GM23338 (cell line): Measurements from ENCODE around the gene PRSS50. TPM values are rescaled to one million over a fixed set of nuclear protein-coding genes. Genes with fewer than 3 reads are reported as not detected.

Experiments
- ATAC-seq: fragments of 200-7000 bp; cut with Tn5 transposase; 3 replicates; pipeline ENCODE4 v1.9.1; 2020
- DNase-seq: peaks from one replicate; pipeline ENCODE4 v3.0.0-alpha.2; 2015; ENCODE audit warnings: low spot score
- H2AFZ ChIP-seq: fragments of 200-600 bp; sonication (generic); 2 replicates; pipeline ENCODE4 v1.8.0; 2016; ENCODE audit warnings: antibody characterized with exemption, mild to moderate bottlenecking, moderate library complexity
- H3F3A ChIP-seq: fragments of 200-600 bp; sonication (generic); replicated peaks from 2 replicates; pipeline ENCODE4 v1.8.0; 2017; ENCODE audit warnings: antibody characterized with exemption, mixed run types, low read depth
- H3K27ac ChIP-seq: fragments of 200-600 bp; sonication (generic); 2 replicates; pipeline ENCODE4 v1.6.1; 2016; ENCODE audit warnings: low read depth
- H3K27me3 ChIP-seq: fragments of 200-600 bp; sonication (generic); 2 replicates; pipeline ENCODE4 v1.8.0; 2016; ENCODE audit warnings: mild to moderate bottlenecking, mixed run types, moderate library complexity; ENCODE audit not compliant: insufficient read depth
- H3K36me3 ChIP-seq: fragments of 200-600 bp; sonication (generic); 2 replicates; pipeline ENCODE4 v1.8.0; 2016; ENCODE audit warnings: mild to moderate bottlenecking; ENCODE audit not compliant: insufficient read depth
- H3K4me1 ChIP-seq: fragments of 200-600 bp; sonication (generic); 2 replicates; pipeline ENCODE4 v1.8.0; 2016; ENCODE audit warnings: mild to moderate bottlenecking, moderate library complexity; ENCODE audit not compliant: insufficient read depth
- H3K4me2 ChIP-seq: fragments of 200-600 bp; sonication (generic); 2 replicates; pipeline ENCODE4 v1.7.1; 2017; ENCODE audit warnings: mixed run types
- H3K4me3 ChIP-seq: fragments of 200-600 bp; sonication (generic); 2 replicates; pipeline ENCODE4 v1.6.1; 2016; ENCODE audit warnings: mixed run types
- H3K79me2 ChIP-seq: fragments of 200-600 bp; sonication (generic); replicated peaks from 2 replicates; pipeline ENCODE4 v1.8.0; 2017; ENCODE audit warnings: mild to moderate bottlenecking; ENCODE audit not compliant: insufficient read depth
- H3K9me2 ChIP-seq: fragments of 200-600 bp; sonication (generic); 2 replicates; pipeline ENCODE4 v1.8.0; 2017; ENCODE audit not compliant: insufficient read depth
- H4K20me1 ChIP-seq: fragments of 200-600 bp; sonication (generic); replicated peaks from 2 replicates; pipeline ENCODE4 v1.8.0; 2017; ENCODE audit warnings: mild to moderate bottlenecking; ENCODE audit not compliant: insufficient read depth
- H3K27ac Mint-ChIP-seq: 2 replicates; pipeline ENCODE4 v1.8.0; 2020; ENCODE audit warnings: inconsistent platforms, mild to moderate bottlenecking, moderate library complexity, mixed read lengths
- H3K27me3 Mint-ChIP-seq: 3 replicates; pipeline ENCODE4 v1.8.0; 2022; ENCODE audit warnings: low read depth, mild to moderate bottlenecking, moderate library complexity, mixed read lengths, inconsistent platforms; ENCODE audit not compliant: insufficient read depth, poor library complexity
- H3K36me3 Mint-ChIP-seq: 3 replicates; pipeline ENCODE4 v1.8.0; 2021; ENCODE audit warnings: low read depth, mild to moderate bottlenecking, inconsistent platforms, moderate library complexity, mixed read lengths
- H3K4me1 Mint-ChIP-seq: 3 replicates; pipeline ENCODE4 v1.8.0; 2020; ENCODE audit warnings: mild to moderate bottlenecking, inconsistent platforms, mixed read lengths
- H3K4me3 Mint-ChIP-seq: 3 replicates; pipeline ENCODE4 v1.8.0; 2021; ENCODE audit warnings: moderate library complexity, mild to moderate bottlenecking, inconsistent platforms, mixed read lengths
- H3K9me3 Mint-ChIP-seq: 3 replicates; pipeline ENCODE4 v1.8.0; 2020; ENCODE audit warnings: moderate library complexity, mild to moderate bottlenecking, inconsistent platforms, mixed read lengths
- CREB1 ChIP-seq: fragments of 250-450 bp; sonication (Bioruptor Pico); IDR thresholded peaks from 2 replicates; pipeline ENCODE4 v1.5.0; 2020; ENCODE audit warnings: low read depth, mild to moderate bottlenecking, moderate library complexity
- CTCF ChIP-seq, 2 experiments: fragments of 200-600 bp in 1 of 2; sonication (generic) in 1 of 2; conservative IDR thresholded peaks; 2 replicates each; pipeline versions ENCODE4 v1.5.1 to v1.6.1; 2016 to 2017; ENCODE audit warnings: antibody characterized with exemption in 2 of 2, low read depth in 2 of 2, mild to moderate bottlenecking in 2 of 2, moderate library complexity in 1 of 2
- EZH2phosphoT487 ChIP-seq: fragments of 200-600 bp; sonication (generic); IDR thresholded peaks from one replicate; pipeline ENCODE4 v1.8.1; 2018; ENCODE audit warnings: antibody characterized with exemption; ENCODE audit not compliant: unreplicated experiment
- JUNB ChIP-seq: IDR thresholded peaks from one replicate; pipeline ENCODE4 v1.6.1; 2016; ENCODE audit warnings: antibody characterized with exemption; ENCODE audit not compliant: unreplicated experiment
- NANOG ChIP-seq: IDR thresholded peaks from 2 replicates; pipeline ENCODE4 v1.6.1; 2016; ENCODE audit warnings: antibody characterized with exemption, borderline replicate concordance
- POLR2AphosphoS5 ChIP-seq: IDR thresholded peaks from 2 replicates; pipeline ENCODE4 v1.6.1; 2016; ENCODE audit warnings: antibody characterized with exemption, low read depth
- ZNF114 ChIP-seq: fragments of 250-450 bp; sonication (Bioruptor Pico); IDR thresholded peaks from 2 replicates; pipeline ENCODE4 v1.5.0; 2020; ENCODE audit warnings: mild to moderate bottlenecking, moderate library complexity
- ZNF331 ChIP-seq: fragments of 250-450 bp; sonication (Bioruptor Pico); IDR thresholded peaks from 2 replicates; pipeline ENCODE4 v1.5.0; 2020; ENCODE audit warnings: low read depth, mild to moderate bottlenecking, moderate library complexity
- ZNF462 ChIP-seq: fragments of 250-450 bp; sonication (Bioruptor Pico); IDR thresholded peaks from 2 replicates; pipeline ENCODE4 v1.5.0; 2020; ENCODE audit warnings: mild to moderate bottlenecking, moderate library complexity
- polyA plus RNA-seq: library from polyadenylated mRNA; unstranded; fragments of >200 nt; fragmentation: Nextera tagmentation; extraction: Ambion mirVana; gene quantifications from 2 replicates; pipeline ENCODE4 v1.2.1, GENCODE V29; 2016
- total RNA-seq: library from RNA; depleted of rRNA; stranded (reverse); fragments of >200 nt; shearing (Covaris generic); gene quantifications from 2 replicates; pipeline ENCODE4 v1.2.3, GENCODE V29; 2014
- TF ChIP-seq, protein P1 (sequence below): IDR thresholded peaks from 2 replicates; pipeline ENCODE4 v1.6.1; 2016; ENCODE audit warnings: antibody characterized with exemption
- TF ChIP-seq, protein P2 (sequence below): IDR thresholded peaks from one replicate; pipeline ENCODE4 v1.6.1; 2018; ENCODE audit warnings: antibody characterized with exemption; ENCODE audit not compliant: unreplicated experiment

The PRSS50 gene
- total and polyA plus RNA-seq, 2 experiments from 2014 or later = 0.60 to 1.5 TPM

DNA sequence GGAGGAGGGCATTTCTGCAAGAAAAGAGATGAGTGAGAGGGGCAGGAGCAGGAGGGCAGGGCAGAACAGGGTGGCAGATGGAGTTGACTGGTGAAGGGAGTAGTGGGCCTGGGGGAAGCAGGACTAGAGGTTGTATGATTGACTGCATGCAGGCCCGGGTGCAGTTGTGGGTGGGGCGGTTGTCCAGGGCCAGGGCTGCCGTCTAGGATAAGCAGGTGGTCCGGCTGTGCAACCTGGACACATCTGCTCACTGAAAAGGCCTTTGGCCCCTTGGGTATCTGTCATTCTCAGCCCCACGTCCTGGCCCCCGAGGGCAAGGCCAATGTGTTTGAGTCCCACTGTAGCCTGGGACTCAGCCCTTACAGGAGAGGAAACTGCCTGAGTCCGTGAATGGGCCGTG is 49.6 kb downstream of the PRSS50 start:
- Mint-ChIP-seq H3K27me3 (peaks cover 14% of the 10 kb centered on the region), H3K27ac (no peak overlapping the region), H3K9me3 (no peaks in the 10 kb centered on the region), H3K4me1 (peaks cover 7% of the 10 kb centered on the region), H3K36me3 (no peaks in the 10 kb centered on the region), H3K4me3 (no peak overlapping the region)
- Histone ChIP-seq H3K4me3 (no peak overlapping the region), H3F3A (0 out of 2 replicates have a peak, but pooled peaks cover under 1% of the 10 kb centered on the region), H2AFZ (no peak overlapping the region), H3K4me2 (no peak overlapping the region), H3K36me3 (no peaks in the 10 kb centered on the region), H3K79me2 (no peaks in the 10 kb centered on the region), H3K4me1 (peaks cover 1% of the 10 kb centered on the region; the same call in 1 of the 2 replicates), H3K27ac (no peak overlapping the region), H3K27me3 (no peaks in the 10 kb centered on the region), H3K9me2 (no peaks in the 10 kb centered on the region), H4K20me1 (no peaks in the 10 kb centered on the region)
- DNase-seq (no peak), ATAC-seq (no peak)
- TF ChIP-seq NANOG (no peak), JUNB (no peak), CTCF (conservative IDR thresholded peaks at IDR 0.05; ENCODE audit: low read depth in 2 of 2) (no peak), CREB1 (no peak), ZNF114 (CRISPR knock-in tag) (no peak), POLR2AphosphoS5 (no peak), ZNF462 (no peak), ZNF331 (no peak), EZH2phosphoT487 (no peak)
- TF ChIP-seq, protein P1, sequence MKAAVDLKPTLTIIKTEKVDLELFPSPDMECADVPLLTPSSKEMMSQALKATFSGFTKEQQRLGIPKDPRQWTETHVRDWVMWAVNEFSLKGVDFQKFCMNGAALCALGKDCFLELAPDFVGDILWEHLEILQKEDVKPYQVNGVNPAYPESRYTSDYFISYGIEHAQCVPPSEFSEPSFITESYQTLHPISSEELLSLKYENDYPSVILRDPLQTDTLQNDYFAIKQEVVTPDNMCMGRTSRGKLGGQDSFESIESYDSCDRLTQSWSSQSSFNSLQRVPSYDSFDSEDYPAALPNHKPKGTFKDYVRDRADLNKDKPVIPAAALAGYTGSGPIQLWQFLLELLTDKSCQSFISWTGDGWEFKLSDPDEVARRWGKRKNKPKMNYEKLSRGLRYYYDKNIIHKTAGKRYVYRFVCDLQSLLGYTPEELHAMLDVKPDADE = no peak
- TF ChIP-seq, protein P2, sequence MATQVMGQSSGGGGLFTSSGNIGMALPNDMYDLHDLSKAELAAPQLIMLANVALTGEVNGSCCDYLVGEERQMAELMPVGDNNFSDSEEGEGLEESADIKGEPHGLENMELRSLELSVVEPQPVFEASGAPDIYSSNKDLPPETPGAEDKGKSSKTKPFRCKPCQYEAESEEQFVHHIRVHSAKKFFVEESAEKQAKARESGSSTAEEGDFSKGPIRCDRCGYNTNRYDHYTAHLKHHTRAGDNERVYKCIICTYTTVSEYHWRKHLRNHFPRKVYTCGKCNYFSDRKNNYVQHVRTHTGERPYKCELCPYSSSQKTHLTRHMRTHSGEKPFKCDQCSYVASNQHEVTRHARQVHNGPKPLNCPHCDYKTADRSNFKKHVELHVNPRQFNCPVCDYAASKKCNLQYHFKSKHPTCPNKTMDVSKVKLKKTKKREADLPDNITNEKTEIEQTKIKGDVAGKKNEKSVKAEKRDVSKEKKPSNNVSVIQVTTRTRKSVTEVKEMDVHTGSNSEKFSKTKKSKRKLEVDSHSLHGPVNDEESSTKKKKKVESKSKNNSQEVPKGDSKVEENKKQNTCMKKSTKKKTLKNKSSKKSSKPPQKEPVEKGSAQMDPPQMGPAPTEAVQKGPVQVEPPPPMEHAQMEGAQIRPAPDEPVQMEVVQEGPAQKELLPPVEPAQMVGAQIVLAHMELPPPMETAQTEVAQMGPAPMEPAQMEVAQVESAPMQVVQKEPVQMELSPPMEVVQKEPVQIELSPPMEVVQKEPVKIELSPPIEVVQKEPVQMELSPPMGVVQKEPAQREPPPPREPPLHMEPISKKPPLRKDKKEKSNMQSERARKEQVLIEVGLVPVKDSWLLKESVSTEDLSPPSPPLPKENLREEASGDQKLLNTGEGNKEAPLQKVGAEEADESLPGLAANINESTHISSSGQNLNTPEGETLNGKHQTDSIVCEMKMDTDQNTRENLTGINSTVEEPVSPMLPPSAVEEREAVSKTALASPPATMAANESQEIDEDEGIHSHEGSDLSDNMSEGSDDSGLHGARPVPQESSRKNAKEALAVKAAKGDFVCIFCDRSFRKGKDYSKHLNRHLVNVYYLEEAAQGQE = no peak
